ENCODE measurements around the gene SP3. TPM values are rescaled to one million over a fixed set of nuclear protein-coding genes. Genes with fewer than 3 reads are reported as not detected.

Gene SP3
- polyA plus RNA-seq, 1 experiment = 71.8 TPM

- no peaks in the 10 kb centered on the region for H3K27me3 ChIP-seq (ENCODE audit: control insufficient read depth, insufficient read depth, low read length)
- POLR2A ChIA-PET = no interaction called here
- no peak for DNase-seq (ENCODE audit: low read depth, low spot score)
- H3K27ac ChIP-seq (ENCODE audit: low read depth, low read length) = no peak overlapping the region
- H3K9me3 ChIP-seq (ENCODE audit: control insufficient read depth, insufficient read depth, low read length) = no peaks in the 10 kb centered on the region
- TF ChIP-seq, protein P1, sequence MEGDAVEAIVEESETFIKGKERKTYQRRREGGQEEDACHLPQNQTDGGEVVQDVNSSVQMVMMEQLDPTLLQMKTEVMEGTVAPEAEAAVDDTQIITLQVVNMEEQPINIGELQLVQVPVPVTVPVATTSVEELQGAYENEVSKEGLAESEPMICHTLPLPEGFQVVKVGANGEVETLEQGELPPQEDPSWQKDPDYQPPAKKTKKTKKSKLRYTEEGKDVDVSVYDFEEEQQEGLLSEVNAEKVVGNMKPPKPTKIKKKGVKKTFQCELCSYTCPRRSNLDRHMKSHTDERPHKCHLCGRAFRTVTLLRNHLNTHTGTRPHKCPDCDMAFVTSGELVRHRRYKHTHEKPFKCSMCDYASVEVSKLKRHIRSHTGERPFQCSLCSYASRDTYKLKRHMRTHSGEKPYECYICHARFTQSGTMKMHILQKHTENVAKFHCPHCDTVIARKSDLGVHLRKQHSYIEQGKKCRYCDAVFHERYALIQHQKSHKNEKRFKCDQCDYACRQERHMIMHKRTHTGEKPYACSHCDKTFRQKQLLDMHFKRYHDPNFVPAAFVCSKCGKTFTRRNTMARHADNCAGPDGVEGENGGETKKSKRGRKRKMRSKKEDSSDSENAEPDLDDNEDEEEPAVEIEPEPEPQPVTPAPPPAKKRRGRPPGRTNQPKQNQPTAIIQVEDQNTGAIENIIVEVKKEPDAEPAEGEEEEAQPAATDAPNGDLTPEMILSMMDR (IDR thresholded peaks at IDR 0.05; ENCODE audit: low read depth, low read length) = no peak
- CTCF ChIA-PET = interaction anchor here (1.3 kb wide), 1 partner anchor 26 kb away, joined by 5 read pairs; no protein-coding TSS in a partner anchor
- H3K4me3 ChIP-seq (ENCODE audit: low read depth, low read length) = no peak overlapping the region
Measured at GRCh38 chr2:173909846-173910245, 55.3 kb downstream of the SP3 start.

- DNase-seq (ENCODE audit: low read depth, low spot score) = no peak
- POLR2A ChIA-PET = no interaction called here
- Histone ChIP-seq H3K27ac (ENCODE audit: low read depth, low read length) (no peak overlapping the region), H3K9me3 (ENCODE audit: control insufficient read depth, insufficient read depth, low read length) (no peaks in the 10 kb centered on the region), H3K27me3 (ENCODE audit: control insufficient read depth, insufficient read depth, low read length) (no peaks in the 10 kb centered on the region), H3K4me3 (ENCODE audit: low read depth, low read length) (no peak overlapping the region)
- CTCF ChIA-PET = interaction anchor here (0.5 to 1.1 kb wide), 3 partner anchors 18 to 435 kb away, joined by 3 read pairs; no protein-coding TSS in a partner anchor
- TF ChIP-seq, protein P1 (IDR thresholded peaks at IDR 0.05; ENCODE audit: low read depth, low read length) = no peak
Measured at GRCh38 chr2:173906626-173907025, 58.5 kb downstream of the SP3 start.

- TF ChIP-seq, protein P1 (IDR thresholded peaks at IDR 0.05; ENCODE audit: low read depth, low read length) = no peak
- DNase-seq (ENCODE audit: low read depth, low spot score) = no peak
- Histone ChIP-seq H3K9me3 (ENCODE audit: control insufficient read depth, insufficient read depth, low read length) (no peaks in the 10 kb centered on the region), H3K27me3 (ENCODE audit: control insufficient read depth, insufficient read depth, low read length) (no peaks in the 10 kb centered on the region), H3K4me3 (ENCODE audit: low read depth, low read length) (no peak overlapping the region), H3K27ac (ENCODE audit: low read depth, low read length) (no peak overlapping the region)
- ChIA-PET CTCF (no interaction called here), POLR2A (no interaction called here)
Measured at GRCh38 chr2:173903601-173904394, 61.4 kb downstream of the SP3 start.

GRCh38 chr2:173898996-173899395, 66.2 kb downstream of the SP3 start:
- TF ChIP-seq, protein P1 (IDR thresholded peaks at IDR 0.05; ENCODE audit: low read depth, low read length) = no peak
- CTCF ChIA-PET = no interaction called here

DNA sequence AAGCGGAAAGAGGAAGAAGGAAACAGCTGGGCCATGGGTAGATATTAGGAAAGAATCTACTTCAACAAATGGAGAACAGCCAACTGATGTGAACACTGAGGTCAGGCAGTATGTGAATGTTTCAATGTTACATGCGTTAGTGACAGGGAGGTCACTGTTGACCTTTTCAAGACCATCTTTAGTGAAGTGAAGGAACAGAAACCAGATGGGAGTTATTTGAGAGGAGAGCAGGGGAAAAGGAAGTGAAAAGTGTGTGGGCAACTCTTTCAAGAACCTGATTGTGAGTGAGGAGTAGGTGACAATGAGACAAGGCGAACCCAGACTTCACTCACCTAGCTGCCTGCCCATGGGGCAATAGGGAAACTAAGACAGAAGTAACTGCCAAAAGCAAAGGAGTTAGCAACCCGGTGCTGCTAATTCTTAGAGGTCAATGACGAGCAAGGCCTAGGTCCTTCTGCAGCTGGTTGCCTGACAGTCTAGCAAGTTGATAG, 67.0 kb downstream of the SP3 start:
- ChIA-PET POLR2A (no interaction called here), CTCF (no interaction called here)
- TF ChIP-seq, protein P1 (IDR thresholded peaks at IDR 0.05; ENCODE audit: low read depth, low read length) = no peak
- no peaks in the 10 kb centered on the region for H3K27me3 ChIP-seq (ENCODE audit: control insufficient read depth, insufficient read depth, low read length)
- H3K9me3 ChIP-seq (ENCODE audit: control insufficient read depth, insufficient read depth, low read length) = no peaks in the 10 kb centered on the region; the same call in 1 of the 2 replicates
- no peak for DNase-seq (ENCODE audit: low read depth, low spot score)
- H3K27ac ChIP-seq (ENCODE audit: low read depth, low read length) = no peak overlapping the region
- no peak overlapping the region for H3K4me3 ChIP-seq (ENCODE audit: low read depth, low read length)

More at GRCh38 chr2:173898996-173899395, 66.2 kb downstream of the SP3 start:
- POLR2A ChIA-PET = no interaction called here
- Histone ChIP-seq H3K4me3 (ENCODE audit: low read depth, low read length) (no peak overlapping the region), H3K27ac (ENCODE audit: low read depth, low read length) (no peak overlapping the region), H3K27me3 (ENCODE audit: control insufficient read depth, insufficient read depth, low read length) (no peaks in the 10 kb centered on the region), H3K9me3 (ENCODE audit: control insufficient read depth, insufficient read depth, low read length) (no peaks in the 10 kb centered on the region; the same call in 1 of the 2 replicates)
- DNase-seq (ENCODE audit: low read depth, low spot score) = no peak
